Inflammatory macrophage treated with lipopolysaccharide for 4 hours (primary cell): ENCODE data around the gene PROSER2.

ENCODE experiments used
- DNase-seq: peaks from one replicate; pipeline ENCODE4 v3.0.0-alpha.2; 2020

Gene PROSER2, protein sequence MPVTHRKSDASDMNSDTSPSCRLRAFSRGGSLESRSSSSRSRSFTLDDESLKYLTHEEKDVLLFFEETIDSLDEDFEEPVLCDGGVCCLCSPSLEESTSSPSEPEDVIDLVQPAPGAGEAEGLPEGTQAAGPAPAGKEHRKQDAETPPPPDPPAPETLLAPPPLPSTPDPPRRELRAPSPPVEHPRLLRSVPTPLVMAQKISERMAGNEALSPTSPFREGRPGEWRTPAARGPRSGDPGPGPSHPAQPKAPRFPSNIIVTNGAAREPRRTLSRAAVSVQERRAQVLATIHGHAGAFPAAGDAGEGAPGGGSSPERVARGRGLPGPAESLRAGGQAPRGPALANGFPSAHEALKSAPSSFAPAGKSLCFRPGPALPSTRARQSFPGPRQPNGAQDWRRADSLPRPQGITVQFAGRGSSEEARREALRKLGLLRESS

DNA sequence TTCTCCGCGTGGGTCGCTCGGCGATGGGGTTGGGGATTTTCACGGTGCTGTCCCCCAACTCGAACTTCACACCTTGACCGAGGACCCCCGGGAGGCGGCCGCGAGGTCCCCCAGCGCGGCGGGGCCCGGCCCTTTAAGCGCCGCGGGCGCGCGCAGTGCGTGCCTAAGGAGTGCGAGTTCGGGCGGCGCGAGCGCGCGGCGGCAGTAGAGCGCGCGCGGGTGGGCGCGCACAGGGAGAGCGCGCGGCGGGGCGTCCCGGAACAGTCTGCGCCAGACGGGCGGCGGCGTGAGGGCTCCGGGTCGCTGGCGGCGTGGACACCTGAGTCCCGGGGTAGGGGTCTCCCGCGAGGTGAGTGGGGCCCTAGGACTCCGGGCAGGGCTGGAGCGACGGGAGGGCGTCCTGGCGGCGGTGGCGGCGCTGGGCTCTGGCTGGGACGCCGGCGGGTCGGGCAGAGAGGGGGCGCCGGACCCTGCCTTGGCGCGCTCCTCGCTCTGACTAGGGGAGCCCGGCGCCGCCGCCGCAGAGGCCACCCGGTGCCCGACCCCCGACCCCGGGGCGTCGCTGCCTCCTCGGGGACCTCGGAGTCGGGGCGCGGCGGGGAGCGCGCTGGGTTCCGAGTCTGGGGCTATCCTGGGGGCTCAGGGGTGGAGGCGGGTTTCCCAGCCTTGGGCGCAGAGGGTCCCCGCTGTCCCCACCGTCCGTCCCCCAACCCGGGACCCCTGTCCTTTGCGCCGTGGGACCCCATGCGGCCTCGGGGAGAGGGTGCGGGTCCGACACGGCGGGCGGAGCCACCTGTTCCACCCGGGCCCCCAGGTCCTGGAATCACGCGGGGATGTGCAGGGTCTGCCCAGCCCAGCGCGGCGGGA is at the start of gene PROSER2:
Gene PROSER2, plus strand, starts transcription at position 235 of the 867 bp plus-strand sequence. CDS start 28,722 bp downstream, outside the sequence.
- peak; percentile 63 for DNase-seq

DNA sequence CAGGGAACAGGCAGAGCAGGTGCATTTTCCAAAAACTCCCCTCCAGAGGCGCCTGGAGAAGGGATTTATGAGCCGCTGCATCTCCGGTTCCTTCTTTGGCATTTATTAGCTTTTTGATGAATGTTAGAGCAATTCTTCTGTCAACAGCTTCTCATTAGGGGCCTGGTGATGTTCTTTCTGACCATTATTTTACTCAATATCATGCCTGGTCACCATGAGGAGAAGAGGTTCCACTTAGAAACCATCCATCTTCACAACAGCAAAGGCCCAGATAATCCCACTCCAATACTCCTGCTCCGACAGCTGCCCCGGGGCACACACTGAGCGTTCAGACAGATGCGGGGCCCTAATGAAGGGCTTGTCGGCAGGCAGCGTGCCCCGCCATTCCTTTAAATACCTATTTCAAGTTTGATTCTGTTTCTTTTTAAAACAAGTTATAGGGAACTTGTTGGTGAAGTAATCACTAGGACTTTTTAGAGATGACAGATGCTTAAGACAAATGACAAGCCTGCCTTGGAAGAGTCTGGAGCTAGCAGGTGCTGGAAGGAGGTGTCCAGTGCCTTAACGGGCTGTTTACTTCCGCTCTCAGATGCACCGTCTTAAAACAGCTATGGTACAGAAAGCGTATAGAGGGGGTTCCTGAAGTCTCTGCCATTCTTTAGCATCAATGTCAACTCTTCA is 49.3 kb upstream of the PROSER2 start:
- no peak for DNase-seq

DNA sequence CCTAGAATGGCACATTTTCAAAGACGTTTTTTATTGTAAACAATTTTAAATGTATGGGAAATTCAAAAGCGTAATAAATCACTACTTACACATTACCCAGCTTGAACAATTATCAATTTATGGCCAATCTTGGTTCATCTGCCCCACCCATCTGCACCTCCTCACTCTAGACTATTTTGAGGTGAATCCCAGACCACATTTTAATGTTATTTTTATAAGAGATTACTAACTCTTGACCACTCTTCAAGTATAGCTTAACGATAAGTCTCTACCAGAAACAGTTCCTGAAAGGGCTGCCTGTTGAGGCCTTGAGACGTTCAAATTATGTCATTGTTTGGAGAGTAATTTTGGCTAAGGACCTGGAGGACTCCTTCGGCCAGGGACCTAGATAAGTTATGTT is 47.7 kb upstream of the PROSER2 start:
- DNase-seq: no peak

GRCh38 chr10:11776080-11776479 is 47.1 kb upstream of the PROSER2 start:
- no peak for DNase-seq

GRCh38 chr10:11781114-11781513 is 42.0 kb upstream of the PROSER2 start:
- no peak for DNase-seq

DNA sequence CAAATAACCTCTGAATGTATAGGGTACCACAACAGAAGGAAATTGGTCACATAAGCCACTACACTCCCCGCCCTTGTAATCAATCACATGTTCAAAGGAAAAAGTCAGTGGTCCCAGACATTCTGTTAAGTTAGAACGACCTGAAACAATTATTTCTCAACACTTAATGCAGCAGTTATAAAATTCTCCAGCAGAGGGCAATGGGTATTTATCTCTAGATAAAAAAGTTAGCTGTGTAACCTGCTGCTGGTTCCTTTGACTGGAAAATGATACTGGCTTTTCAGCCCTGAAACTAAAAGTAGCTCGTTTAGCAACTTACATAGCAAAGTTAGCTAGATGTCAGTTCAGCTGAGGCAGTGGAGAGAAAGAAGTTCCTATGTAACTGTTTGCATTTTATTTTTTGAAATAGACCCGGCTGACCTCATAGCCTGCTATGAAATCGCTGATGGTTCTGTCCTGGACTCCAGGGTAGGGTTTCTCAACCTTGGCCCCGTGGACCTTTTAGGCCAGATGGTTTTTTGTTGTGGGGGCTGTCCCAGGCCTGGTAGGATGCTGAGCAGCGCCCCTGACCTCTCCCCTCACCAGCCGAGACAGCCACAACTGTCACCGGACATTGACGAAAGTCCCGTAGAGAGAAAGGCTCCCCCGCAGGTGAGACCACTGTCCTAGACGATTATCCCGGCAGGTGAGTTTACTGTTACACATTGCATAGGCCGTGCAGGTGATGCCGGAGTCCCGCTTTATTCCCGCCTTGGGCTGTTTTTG is 40.2 kb upstream of the PROSER2 start:
- peak; percentile 78 for DNase-seq

- no peak for DNase-seq
Measured at GRCh38 chr10:11783558-11783865, 39.6 kb upstream of the PROSER2 start.

- DNase-seq: no peak
Measured at GRCh38 chr10:11787374-11787773, 35.8 kb upstream of the PROSER2 start.

GRCh38 chr10:11787846-11788245 is 35.3 kb upstream of the PROSER2 start:
- no peak for DNase-seq

DNA sequence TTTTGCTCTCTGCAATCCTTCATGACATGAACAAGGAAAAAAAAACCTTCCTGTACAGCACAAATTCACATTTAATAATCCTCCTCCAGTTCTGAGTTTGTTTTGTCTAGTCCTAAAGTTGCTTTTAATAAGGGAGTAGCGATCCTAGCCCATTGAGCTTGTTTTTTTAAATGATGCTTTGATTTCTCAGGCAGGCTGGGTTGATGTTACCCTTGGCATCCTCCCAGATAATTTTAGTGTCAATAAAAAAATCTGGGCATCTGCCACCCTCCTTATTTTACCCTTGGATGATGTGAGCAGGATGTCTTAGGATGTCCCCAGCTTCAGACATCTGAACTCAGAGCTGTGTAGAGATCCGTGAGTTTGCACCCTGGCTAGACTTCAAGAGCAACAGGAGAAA is 33.9 kb upstream of the PROSER2 start:
- DNase-seq: no peak

GRCh38 chr10:11789956-11790355 is 33.2 kb upstream of the PROSER2 start:
- no peak for DNase-seq

GRCh38 chr10:11793762-11794479 is 29.2 kb upstream of the PROSER2 start:
- DNase-seq: no peak

DNA sequence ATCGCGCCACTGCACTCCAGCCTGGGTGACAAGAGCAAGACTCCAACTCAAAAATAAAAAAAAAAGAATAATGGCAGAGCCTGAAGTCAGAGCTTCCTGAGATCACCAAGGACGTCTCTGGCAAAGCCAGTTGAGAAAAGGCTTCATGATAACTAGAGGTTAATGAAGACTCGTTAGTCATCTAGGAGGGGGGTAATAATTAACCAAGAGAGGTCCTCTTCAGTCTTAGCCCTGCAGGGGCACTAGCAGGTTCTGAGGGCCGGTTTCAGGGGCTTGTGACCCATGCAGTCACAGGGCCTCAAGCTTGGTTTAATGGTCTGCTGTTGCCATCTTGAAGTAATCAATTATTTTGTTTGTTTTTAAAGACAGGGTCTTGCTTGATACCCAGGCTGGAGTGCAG is 28.6 kb upstream of the PROSER2 start:
- no peak for DNase-seq

DNA sequence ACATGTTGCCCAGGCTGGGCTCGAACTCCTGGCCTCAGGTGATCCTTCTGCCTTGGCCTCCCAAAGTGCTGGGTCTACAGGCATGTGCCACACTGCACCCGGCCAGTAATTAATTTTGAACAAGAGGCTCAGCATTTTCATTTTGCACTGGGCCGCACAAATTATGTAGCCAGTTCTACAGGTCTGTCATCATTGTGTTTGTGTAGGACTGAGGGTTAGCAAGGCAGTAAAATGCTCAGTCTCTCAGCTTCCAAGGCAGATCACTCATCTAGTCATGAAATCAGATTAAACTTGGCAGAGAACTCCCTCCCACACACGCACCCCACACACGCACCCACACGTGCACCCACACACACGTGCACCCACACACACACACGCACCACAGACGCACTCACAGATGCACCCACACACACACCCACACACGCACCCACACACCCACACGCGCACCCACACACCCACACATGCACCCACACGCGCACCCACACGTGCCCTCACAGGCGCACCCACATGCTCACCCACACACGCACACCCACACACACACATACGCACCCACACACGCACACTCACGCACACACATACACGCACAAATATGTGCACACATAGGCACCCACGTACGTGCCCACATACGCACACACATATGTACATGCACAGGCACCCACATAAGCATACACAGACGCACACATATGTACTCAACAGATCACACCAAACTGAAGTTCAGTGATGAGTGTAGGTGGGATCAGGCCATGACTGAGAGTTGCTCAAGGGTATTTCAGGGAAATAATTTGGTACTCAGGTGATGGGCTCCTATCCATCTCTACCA is 27.8 kb upstream of the PROSER2 start:
- no peak for DNase-seq

- DNase-seq: no peak
Measured at GRCh38 chr10:11796474-11796873, 26.7 kb upstream of the PROSER2 start.

- no peak for DNase-seq
Measured at GRCh38 chr10:11797281-11797680, 25.9 kb upstream of the PROSER2 start.

GRCh38 chr10:11797847-11798633 is 25.1 kb upstream of the PROSER2 start:
- DNase-seq: no peak

GRCh38 chr10:11798845-11799735 is 24.1 kb upstream of the PROSER2 start:
- DNase-seq: no peak

- no peak for DNase-seq
Measured at GRCh38 chr10:11799736-11800080, 23.4 kb upstream of the PROSER2 start.
